Measurements from ENCODE around the gene KMT2C. TPM values are rescaled to one million over a fixed set of nuclear protein-coding genes. Genes with fewer than 3 reads are reported as not detected.

The KMT2C gene
- total RNA-seq, 2 donors from 2014 or later, result 70.0 to 110 TPM

DNA sequence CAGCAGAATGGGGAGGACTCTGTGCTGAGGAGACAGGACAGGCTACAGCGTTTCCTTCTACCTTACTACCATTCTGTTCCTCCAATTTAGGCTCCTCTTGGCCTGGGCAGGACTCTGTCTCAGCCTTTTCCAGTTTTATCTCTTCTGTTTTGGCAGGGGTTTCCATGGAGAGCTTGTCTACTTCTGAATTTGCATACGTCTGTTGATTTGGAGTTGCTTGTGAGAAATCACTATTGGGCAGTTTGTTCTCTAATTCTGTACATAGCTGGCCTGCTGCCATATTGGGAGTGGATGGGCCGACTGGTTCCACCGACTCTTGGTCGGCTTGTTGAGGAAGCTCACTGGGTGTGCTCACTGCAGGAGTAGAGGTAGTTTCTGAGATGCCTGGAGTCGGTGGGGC is 273.5 kb downstream of the KMT2C start:
- no peak for DNase-seq (ENCODE audit: low spot score)
- Histone ChIP-seq H3K9me3 (no peaks in the 10 kb centered on the region), H3K27ac (no peak overlapping the region), H3K4me3 (no peak overlapping the region), H3K4me1 (ENCODE audit: control insufficient read depth in 1 of 2, low read depth in 2 of 2) (no peaks in the 10 kb centered on the region), H3K27me3 (replicated peaks; ENCODE audit: insufficient read depth) (no peaks in the 10 kb centered on the region), H3K36me3 (peaks cover 57% of the 10 kb centered on the region)
- ATAC-seq (ENCODE audit: insufficient number of reproducible peaks, low FRiP score, low read depth), result no peak
- TF ChIP-seq, protein P1, sequence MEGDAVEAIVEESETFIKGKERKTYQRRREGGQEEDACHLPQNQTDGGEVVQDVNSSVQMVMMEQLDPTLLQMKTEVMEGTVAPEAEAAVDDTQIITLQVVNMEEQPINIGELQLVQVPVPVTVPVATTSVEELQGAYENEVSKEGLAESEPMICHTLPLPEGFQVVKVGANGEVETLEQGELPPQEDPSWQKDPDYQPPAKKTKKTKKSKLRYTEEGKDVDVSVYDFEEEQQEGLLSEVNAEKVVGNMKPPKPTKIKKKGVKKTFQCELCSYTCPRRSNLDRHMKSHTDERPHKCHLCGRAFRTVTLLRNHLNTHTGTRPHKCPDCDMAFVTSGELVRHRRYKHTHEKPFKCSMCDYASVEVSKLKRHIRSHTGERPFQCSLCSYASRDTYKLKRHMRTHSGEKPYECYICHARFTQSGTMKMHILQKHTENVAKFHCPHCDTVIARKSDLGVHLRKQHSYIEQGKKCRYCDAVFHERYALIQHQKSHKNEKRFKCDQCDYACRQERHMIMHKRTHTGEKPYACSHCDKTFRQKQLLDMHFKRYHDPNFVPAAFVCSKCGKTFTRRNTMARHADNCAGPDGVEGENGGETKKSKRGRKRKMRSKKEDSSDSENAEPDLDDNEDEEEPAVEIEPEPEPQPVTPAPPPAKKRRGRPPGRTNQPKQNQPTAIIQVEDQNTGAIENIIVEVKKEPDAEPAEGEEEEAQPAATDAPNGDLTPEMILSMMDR (IDR thresholded peaks at IDR 0.05), result no peak

- TF ChIP-seq, protein P1 (IDR thresholded peaks at IDR 0.05), result no peak
- H3K27ac ChIP-seq, result no peak overlapping the region
- no peaks in the 10 kb centered on the region for H3K4me1 ChIP-seq (ENCODE audit: control insufficient read depth in 1 of 2, low read depth in 2 of 2)
- no peak for DNase-seq (ENCODE audit: low spot score)
- H3K9me3 ChIP-seq, result no peaks in the 10 kb centered on the region
- H3K27me3 ChIP-seq (replicated peaks; ENCODE audit: insufficient read depth), result no peaks in the 10 kb centered on the region
- H3K36me3 ChIP-seq, result peaks cover 48% of the 10 kb centered on the region
- ATAC-seq (ENCODE audit: insufficient number of reproducible peaks, low FRiP score, low read depth), result no peak
- no peak overlapping the region for H3K4me3 ChIP-seq
Observed at GRCh38 chr7:152161171-152161570, 274.6 kb downstream of the KMT2C start.

GRCh38 chr7:152158801-152159587 is 276.8 kb downstream of the KMT2C start:
- H3K27me3 ChIP-seq (replicated peaks; ENCODE audit: insufficient read depth), result no peaks in the 10 kb centered on the region
- no peak overlapping the region for H3K4me3 ChIP-seq
- DNase-seq (ENCODE audit: low spot score), result no peak
- H3K4me1 ChIP-seq (ENCODE audit: control insufficient read depth in 1 of 2, low read depth in 2 of 2), result no peaks in the 10 kb centered on the region
- H3K27ac ChIP-seq, result no peak overlapping the region
- no peaks in the 10 kb centered on the region for H3K9me3 ChIP-seq
- no peak for ATAC-seq (ENCODE audit: insufficient number of reproducible peaks, low FRiP score, low read depth)
- TF ChIP-seq, protein P1 (IDR thresholded peaks at IDR 0.05), result no peak
- H3K36me3 ChIP-seq, result peaks cover 59% of the 10 kb centered on the region

GRCh38 chr7:152152267-152152666 is 283.5 kb downstream of the KMT2C start:
- H3K4me1 ChIP-seq (ENCODE audit: control insufficient read depth in 1 of 2, low read depth in 2 of 2), result no peaks in the 10 kb centered on the region
- TF ChIP-seq, protein P1 (IDR thresholded peaks at IDR 0.05), result no peak
- H3K27me3 ChIP-seq (replicated peaks; ENCODE audit: insufficient read depth), result no peaks in the 10 kb centered on the region
- DNase-seq (ENCODE audit: low spot score) (no peak), ATAC-seq (ENCODE audit: insufficient number of reproducible peaks, low FRiP score, low read depth) (no peak)
- H3K27ac ChIP-seq, result no peak overlapping the region
- H3K4me3 ChIP-seq, result no peak overlapping the region
- H3K36me3 ChIP-seq, result peaks cover 63% of the 10 kb centered on the region
- no peaks in the 10 kb centered on the region for H3K9me3 ChIP-seq

- no peak for DNase-seq (ENCODE audit: low spot score)
- no peak for ATAC-seq (ENCODE audit: insufficient number of reproducible peaks, low FRiP score, low read depth)
- peaks cover 9 to 14% of the 10 kb centered on the region in 2 donors for H3K4me1 ChIP-seq (ENCODE audit: control insufficient read depth in 1 of 2, low read depth in 2 of 2)
- H3K27me3 ChIP-seq (replicated peaks; ENCODE audit: insufficient read depth), result no peaks in the 10 kb centered on the region
- H3K9me3 ChIP-seq, result no peaks in the 10 kb centered on the region
- H3K36me3 ChIP-seq, result peaks cover 57% of the 10 kb centered on the region
- TF ChIP-seq, protein P1 (IDR thresholded peaks at IDR 0.05), result no peak
- no peak overlapping the region for H3K27ac ChIP-seq
- no peak overlapping the region for H3K4me3 ChIP-seq
Observed at GRCh38 chr7:152149363-152149762, 286.4 kb downstream of the KMT2C start.
